HCT116 (cell line): ENCODE data around the gene KRT222.

Experiments
- EZH2phosphoT487 ChIP-seq: fragments of 200-600 bp; IDR thresholded peaks from 2 replicates; pipeline ENCODE4 v1.6.1; 2018; ENCODE audit warnings: antibody characterized with exemption, borderline replicate concordance
- POLR2A ChIP-seq: IDR thresholded peaks from 2 replicates; pipeline ENCODE4 v1.7.0; 2011; ENCODE audit warnings: borderline replicate concordance; ENCODE audit not compliant: insufficient read depth, insufficient read length; ENCODE audit errors: extremely low read depth
- POLR2AphosphoS5 ChIP-seq: IDR thresholded peaks from 2 replicates; pipeline ENCODE4 v1.6.1; 2011; ENCODE audit warnings: mild to moderate bottlenecking, low read depth, low read length, moderate library complexity
- SIN3A ChIP-seq: IDR thresholded peaks from 2 replicates; pipeline ENCODE4 v1.6.1; 2012; ENCODE audit warnings: low read depth
- TF ChIP-seq, protein P1 (sequence below), 3 experiments: fragments of 200-600 bp in 1 of 3; sonication (generic) in 1 of 3; IDR thresholded peaks in 2 of 3; conservative IDR thresholded peaks in 1 of 3; 2 replicates each; pipeline ENCODE4 v1.5.1; 2012 to 2017; ENCODE audit warnings: low read depth in 2 of 3, low read length in 2 of 3, antibody characterized with exemption in 1 of 3, borderline replicate concordance in 1 of 3, control low read depth in 1 of 3, mild to moderate bottlenecking in 1 of 3, mixed read lengths in 1 of 3, mixed run types in 1 of 3, moderate library complexity in 1 of 3; ENCODE audit not compliant: insufficient read depth in 1 of 3

DNA sequence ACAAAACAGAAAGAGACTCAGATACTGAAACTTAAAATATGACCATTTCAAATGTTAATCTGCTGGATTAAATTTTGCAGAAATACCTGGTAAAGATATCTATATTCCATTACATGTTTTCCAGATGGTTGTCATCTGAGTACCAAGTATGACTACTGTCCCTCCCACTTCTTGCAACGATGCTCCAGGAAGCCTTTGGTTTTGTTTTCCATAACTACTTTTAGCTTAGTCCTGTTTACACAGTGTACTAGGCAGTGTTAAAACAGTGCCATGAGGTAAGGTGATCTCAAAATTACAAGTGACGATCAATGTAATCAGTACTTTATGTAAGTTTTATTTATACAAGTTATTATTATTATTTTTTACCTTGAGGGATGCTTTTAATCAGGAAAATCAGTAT, 35.1 kb downstream of the KRT222 start:
- TF ChIP-seq, protein P1, sequence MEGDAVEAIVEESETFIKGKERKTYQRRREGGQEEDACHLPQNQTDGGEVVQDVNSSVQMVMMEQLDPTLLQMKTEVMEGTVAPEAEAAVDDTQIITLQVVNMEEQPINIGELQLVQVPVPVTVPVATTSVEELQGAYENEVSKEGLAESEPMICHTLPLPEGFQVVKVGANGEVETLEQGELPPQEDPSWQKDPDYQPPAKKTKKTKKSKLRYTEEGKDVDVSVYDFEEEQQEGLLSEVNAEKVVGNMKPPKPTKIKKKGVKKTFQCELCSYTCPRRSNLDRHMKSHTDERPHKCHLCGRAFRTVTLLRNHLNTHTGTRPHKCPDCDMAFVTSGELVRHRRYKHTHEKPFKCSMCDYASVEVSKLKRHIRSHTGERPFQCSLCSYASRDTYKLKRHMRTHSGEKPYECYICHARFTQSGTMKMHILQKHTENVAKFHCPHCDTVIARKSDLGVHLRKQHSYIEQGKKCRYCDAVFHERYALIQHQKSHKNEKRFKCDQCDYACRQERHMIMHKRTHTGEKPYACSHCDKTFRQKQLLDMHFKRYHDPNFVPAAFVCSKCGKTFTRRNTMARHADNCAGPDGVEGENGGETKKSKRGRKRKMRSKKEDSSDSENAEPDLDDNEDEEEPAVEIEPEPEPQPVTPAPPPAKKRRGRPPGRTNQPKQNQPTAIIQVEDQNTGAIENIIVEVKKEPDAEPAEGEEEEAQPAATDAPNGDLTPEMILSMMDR (IDR thresholded peaks at IDR 0.05 in 2 of 3, conservative IDR thresholded peaks at IDR 0.05 in 1 of 3; ENCODE audit: borderline replicate concordance in 1 of 3, insufficient read depth in 1 of 3, low read depth in 2 of 3, low read length in 2 of 3) = no peak
- TF ChIP-seq EZH2phosphoT487 (no peak), POLR2A (no peak), POLR2AphosphoS5 (no peak), SIN3A (no peak)
